HepG2 (cell line): ENCODE data around the gene SLC20A1.

Experiments
- IRF2 ChIP-seq: IDR thresholded peaks from 2 replicates; pipeline ENCODE4 v1.6.1; 2018; ENCODE audit warnings: missing genetic modification reagents, missing compliant biosample characterization
- PRDM10 ChIP-seq: sonication (generic); formaldehyde crosslinking; IDR thresholded peaks from 2 replicates; pipeline ENCODE4 v1.4.0; 2020; ENCODE audit warnings: low read depth, missing genetic modification reagents
- RAD21 ChIP-seq: fragments of 450-650 bp; formaldehyde crosslinking; IDR thresholded peaks from 2 replicates; pipeline ENCODE4 v1.5.0; 2020; ENCODE audit warnings: mild to moderate bottlenecking
- SMAD1 ChIP-seq: sonication (generic); formaldehyde crosslinking; IDR thresholded peaks from 2 replicates; pipeline ENCODE4 v1.4.0; 2020; ENCODE audit warnings: missing genetic modification reagents, low read depth, mild to moderate bottlenecking, borderline replicate concordance
- TERF1 ChIP-seq: sonication (generic); formaldehyde crosslinking; IDR thresholded peaks from 2 replicates; pipeline ENCODE4 v1.8.0; 2022; ENCODE audit warnings: mild to moderate bottlenecking, missing genetic modification reagents, moderate library complexity
- ZNF460 ChIP-seq: sonication (generic); formaldehyde crosslinking; IDR thresholded peaks from 2 replicates; pipeline ENCODE4 v1.5.1; 2020; ENCODE audit warnings: missing genetic modification reagents, mild to moderate bottlenecking, borderline replicate concordance
- TF ChIP-seq, protein P1 (sequence below): sonication (generic); formaldehyde crosslinking; IDR thresholded peaks from 2 replicates; pipeline ENCODE4 v1.5.0; 2020; ENCODE audit warnings: mild to moderate bottlenecking, missing genetic modification reagents, moderate library complexity

DNA sequence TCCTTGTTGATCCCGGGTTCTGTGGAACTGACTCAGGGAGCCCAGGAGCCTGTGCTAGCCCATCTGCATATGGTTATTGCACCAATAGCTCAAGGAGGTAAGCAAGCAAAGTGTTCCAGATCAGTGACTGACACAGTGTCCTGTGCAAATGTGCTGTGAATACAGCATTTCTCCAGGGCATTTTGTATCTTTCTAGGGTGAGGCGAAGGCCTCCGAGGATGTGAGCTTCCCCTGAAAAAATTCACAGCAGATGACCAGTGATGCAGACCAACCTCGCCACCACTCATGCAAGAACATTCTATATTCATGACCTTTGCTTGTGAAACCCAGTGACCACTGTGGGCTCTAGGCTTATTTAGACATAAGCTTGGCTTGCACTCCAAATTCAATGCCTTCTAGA lies 59.8 kb downstream of the SLC20A1 start:
- TF ChIP-seq, protein P1, sequence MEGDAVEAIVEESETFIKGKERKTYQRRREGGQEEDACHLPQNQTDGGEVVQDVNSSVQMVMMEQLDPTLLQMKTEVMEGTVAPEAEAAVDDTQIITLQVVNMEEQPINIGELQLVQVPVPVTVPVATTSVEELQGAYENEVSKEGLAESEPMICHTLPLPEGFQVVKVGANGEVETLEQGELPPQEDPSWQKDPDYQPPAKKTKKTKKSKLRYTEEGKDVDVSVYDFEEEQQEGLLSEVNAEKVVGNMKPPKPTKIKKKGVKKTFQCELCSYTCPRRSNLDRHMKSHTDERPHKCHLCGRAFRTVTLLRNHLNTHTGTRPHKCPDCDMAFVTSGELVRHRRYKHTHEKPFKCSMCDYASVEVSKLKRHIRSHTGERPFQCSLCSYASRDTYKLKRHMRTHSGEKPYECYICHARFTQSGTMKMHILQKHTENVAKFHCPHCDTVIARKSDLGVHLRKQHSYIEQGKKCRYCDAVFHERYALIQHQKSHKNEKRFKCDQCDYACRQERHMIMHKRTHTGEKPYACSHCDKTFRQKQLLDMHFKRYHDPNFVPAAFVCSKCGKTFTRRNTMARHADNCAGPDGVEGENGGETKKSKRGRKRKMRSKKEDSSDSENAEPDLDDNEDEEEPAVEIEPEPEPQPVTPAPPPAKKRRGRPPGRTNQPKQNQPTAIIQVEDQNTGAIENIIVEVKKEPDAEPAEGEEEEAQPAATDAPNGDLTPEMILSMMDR (CRISPR knock-in tag), result no peak
- no peak for TF ChIP-seq IRF2
- no peak for TF ChIP-seq RAD21 (CRISPR knock-in tag)
- TF ChIP-seq PRDM10, result no peak
- no peak for TF ChIP-seq TERF1 (CRISPR knock-in tag)
- no peak for TF ChIP-seq ZNF460 (CRISPR knock-in tag)
- TF ChIP-seq SMAD1 (CRISPR knock-in tag), result no peak
